B cell (primary cell): ENCODE results near the gene RAB7B.
A peak's percentile ranks its signal among the peaks of the same experiment; 100 is the strongest.

Experiments used
- EZH2 ChIP-seq: IDR thresholded peaks from 2 replicates; pipeline ENCODE4 v1.6.1; 2012; ENCODE audit warnings: borderline replicate concordance, low read depth, mild to moderate bottlenecking, moderate library complexity, low read length; ENCODE audit not compliant: insufficient read depth, poor library complexity, severe bottlenecking
- TF ChIP-seq, protein P1 (sequence below): fragments of 200-600 bp; IDR thresholded peaks from one replicate; pipeline ENCODE4 v1.8.0; 2022; ENCODE audit warnings: antibody characterized with exemption, mild to moderate bottlenecking

DNA sequence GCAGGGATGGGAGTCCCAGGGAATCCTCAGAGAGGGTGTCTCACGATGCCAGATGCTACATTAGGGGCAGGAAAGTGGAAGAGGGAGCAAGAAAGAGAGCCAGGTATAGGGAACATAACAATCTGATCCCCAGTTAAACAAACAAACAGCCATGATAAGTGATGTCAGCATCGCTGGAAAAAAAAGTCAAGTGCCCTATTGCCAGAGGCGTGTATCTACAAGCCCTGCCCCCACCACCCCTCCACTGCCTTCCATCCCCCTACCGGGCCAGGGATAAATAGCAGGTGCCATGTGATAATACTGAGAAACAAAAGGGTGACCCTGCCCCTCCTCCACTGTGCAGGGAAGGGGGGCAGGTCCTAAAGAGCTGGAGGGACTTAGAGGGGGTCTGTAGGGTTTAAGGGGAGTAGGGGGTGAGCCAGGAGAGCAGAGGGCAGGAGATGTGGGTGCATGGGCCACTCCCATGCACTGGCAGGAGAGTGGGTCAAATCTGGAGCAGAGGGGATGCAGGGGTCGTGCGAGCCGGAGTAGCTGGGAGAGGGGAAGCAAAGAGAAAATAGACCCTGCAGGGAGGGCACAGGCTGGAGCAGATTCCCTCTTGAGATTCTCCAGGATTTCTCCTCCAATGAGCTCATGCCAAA is 63.4 kb downstream of the RAB7B start:
- TF ChIP-seq, protein P1, sequence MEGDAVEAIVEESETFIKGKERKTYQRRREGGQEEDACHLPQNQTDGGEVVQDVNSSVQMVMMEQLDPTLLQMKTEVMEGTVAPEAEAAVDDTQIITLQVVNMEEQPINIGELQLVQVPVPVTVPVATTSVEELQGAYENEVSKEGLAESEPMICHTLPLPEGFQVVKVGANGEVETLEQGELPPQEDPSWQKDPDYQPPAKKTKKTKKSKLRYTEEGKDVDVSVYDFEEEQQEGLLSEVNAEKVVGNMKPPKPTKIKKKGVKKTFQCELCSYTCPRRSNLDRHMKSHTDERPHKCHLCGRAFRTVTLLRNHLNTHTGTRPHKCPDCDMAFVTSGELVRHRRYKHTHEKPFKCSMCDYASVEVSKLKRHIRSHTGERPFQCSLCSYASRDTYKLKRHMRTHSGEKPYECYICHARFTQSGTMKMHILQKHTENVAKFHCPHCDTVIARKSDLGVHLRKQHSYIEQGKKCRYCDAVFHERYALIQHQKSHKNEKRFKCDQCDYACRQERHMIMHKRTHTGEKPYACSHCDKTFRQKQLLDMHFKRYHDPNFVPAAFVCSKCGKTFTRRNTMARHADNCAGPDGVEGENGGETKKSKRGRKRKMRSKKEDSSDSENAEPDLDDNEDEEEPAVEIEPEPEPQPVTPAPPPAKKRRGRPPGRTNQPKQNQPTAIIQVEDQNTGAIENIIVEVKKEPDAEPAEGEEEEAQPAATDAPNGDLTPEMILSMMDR = peak; percentile 12
- no peak for TF ChIP-seq EZH2
